Endodermal cell (in vitro differentiated cells): ENCODE data around the gene NAV2. TPM values are rescaled to one million over a fixed set of nuclear protein-coding genes. Genes with fewer than 3 reads are reported as not detected.

Experiments
- DNase-seq: peaks from one replicate; pipeline ENCODE4 v3.0.0-alpha.2; 2017
- H3K27ac ChIP-seq: 2 replicates; pipeline ENCODE4 v1.5.1; 2013; ENCODE audit warnings: mild to moderate bottlenecking, low read depth, low read length, moderate library complexity
- H3K27me3 ChIP-seq: 2 replicates; pipeline ENCODE4 v1.6.1; 2013; ENCODE audit warnings: mild to moderate bottlenecking, low read length, moderate library complexity; ENCODE audit not compliant: insufficient read depth, control insufficient read depth, poor library complexity, severe bottlenecking
- H3K36me3 ChIP-seq: 2 replicates; pipeline ENCODE4 v1.7.0; 2013; ENCODE audit warnings: mild to moderate bottlenecking, low read length, moderate library complexity; ENCODE audit not compliant: control insufficient read depth, insufficient read depth
- H3K4me1 ChIP-seq: one replicate; pipeline ENCODE4 v1.7.0; 2013; ENCODE audit warnings: low read length; ENCODE audit not compliant: control insufficient read depth, insufficient read depth
- H3K4me3 ChIP-seq: 2 replicates; pipeline ENCODE4 v1.5.1; 2013; ENCODE audit warnings: mild to moderate bottlenecking, low read length, moderate library complexity
- H3K9ac ChIP-seq: 2 replicates; pipeline ENCODE4 v1.6.1; 2013; ENCODE audit warnings: mild to moderate bottlenecking, low read length, moderate library complexity; ENCODE audit not compliant: poor library complexity, severe bottlenecking; ENCODE audit errors: extremely low read depth
- H3K9me3 ChIP-seq: 2 replicates; pipeline ENCODE4 v1.6.1; 2013; ENCODE audit warnings: mild to moderate bottlenecking, low read length, moderate library complexity; ENCODE audit not compliant: control insufficient read depth
- H3K27ac Mint-ChIP-seq: 2 replicates; pipeline ENCODE4 v1.8.0; 2020; ENCODE audit warnings: mixed read lengths
- H3K27me3 Mint-ChIP-seq: 2 replicates; pipeline ENCODE4 v1.8.0; 2021; ENCODE audit warnings: mild to moderate bottlenecking, mixed read lengths; ENCODE audit not compliant: insufficient read depth
- H3K36me3 Mint-ChIP-seq: 2 replicates; pipeline ENCODE4 v1.8.0; 2020; ENCODE audit warnings: low read depth, mixed read lengths
- H3K4me1 Mint-ChIP-seq: 2 replicates; pipeline ENCODE4 v1.8.0; 2020; ENCODE audit warnings: mixed read lengths
- H3K4me3 Mint-ChIP-seq: 2 replicates; pipeline ENCODE4 v1.8.0; 2020; ENCODE audit warnings: mild to moderate bottlenecking, moderate library complexity, mixed read lengths
- H3K9me3 Mint-ChIP-seq: 2 replicates; pipeline ENCODE4 v1.8.0; 2020; ENCODE audit warnings: mild to moderate bottlenecking, mixed read lengths
- CTCF ChIP-seq: fragments of 200-600 bp; sonication (generic); conservative IDR thresholded peaks from 2 replicates; pipeline ENCODE4 v1.5.0; 2021; ENCODE audit warnings: antibody characterized with exemption, mild to moderate bottlenecking
- WGBS, 2 experiments: methylation state at CpG; one replicate each; pipeline versions ENCODE4 v1.1.5 to v1.1.7; 2013; ENCODE audit warnings: missing lambda C conversion rate in 2 of 2, mixed read lengths in 1 of 2; ENCODE audit not compliant: insufficient coverage in 1 of 2, insufficient read length in 1 of 2; 5-methylcytosine and 5-hydroxymethylcytosine counted together
- total RNA-seq, 2 donors: library from RNA; stranded (reverse); fragmentation: NEBNext Ultra II Directional in 1 of 2; extraction: Animal tissue kit (Norgen Biotek cat#: 25700) in 1 of 2; gene quantifications; 2 replicates in 1 of 2; 3 replicates in 1 of 2; pipeline ENCODE4 v1.2.1, GENCODE V29; 2021

NAV2 gene
- total RNA-seq, 2 donors from 2014 or later = 37.1 to 42.4 TPM

GRCh38 chr11:19871531-19871930 lies 158.9 kb downstream of the NAV2 start:
- Mint-ChIP-seq H3K36me3 (no peaks in the 10 kb centered on the region), H3K27ac (no peak overlapping the region), H3K9me3 (no peaks in the 10 kb centered on the region), H3K4me1 (peaks cover 33% of the 10 kb centered on the region), H3K27me3 (no peaks in the 10 kb centered on the region), H3K4me3 (no peak overlapping the region)
- Histone ChIP-seq H3K4me3 (no peak overlapping the region), H3K9me3 (no peaks in the 10 kb centered on the region), H3K9ac (no peak overlapping the region), H3K36me3 (no peaks in the 10 kb centered on the region), H3K27me3 (no peaks in the 10 kb centered on the region), H3K27ac (no peak overlapping the region), H3K4me1 (peaks cover 22% of the 10 kb centered on the region)
- DNase-seq = no peak
- WGBS, 2 experiments = 84 to 100% methylated on average over 3 to 8 of the region's 8 CpGs
- no peak for TF ChIP-seq CTCF

- Mint-ChIP-seq H3K4me3 (no peak overlapping the region), H3K9me3 (no peaks in the 10 kb centered on the region), H3K36me3 (no peaks in the 10 kb centered on the region), H3K4me1 (peaks cover 32% of the 10 kb centered on the region), H3K27ac (no peak overlapping the region), H3K27me3 (no peaks in the 10 kb centered on the region)
- H3K27me3 ChIP-seq = no peaks in the 10 kb centered on the region
- no peaks in the 10 kb centered on the region for H3K9me3 ChIP-seq
- 82% methylated on average over 4 of the region's 4 CpGs; no CpG with 5 or more reads in 1 of the 2 experiments for WGBS, 2 experiments
- H3K9ac ChIP-seq = no peak overlapping the region
- H3K4me1 ChIP-seq = peaks cover 22% of the 10 kb centered on the region
- H3K36me3 ChIP-seq = no peaks in the 10 kb centered on the region
- no peak for TF ChIP-seq CTCF
- no peak overlapping the region for H3K27ac ChIP-seq
- no peak overlapping the region for H3K4me3 ChIP-seq
- peak; percentile 73 for DNase-seq
Measured at GRCh38 chr11:19872512-19873145, 160.0 kb downstream of the NAV2 start.

- Mint-ChIP-seq H3K36me3 (no peaks in the 10 kb centered on the region), H3K27ac (peak overlapping the region; percentile 75), H3K4me3 (no peak overlapping the region), H3K27me3 (no peaks in the 10 kb centered on the region), H3K4me1 (peaks cover 28% of the 10 kb centered on the region), H3K9me3 (no peaks in the 10 kb centered on the region)
- Histone ChIP-seq H3K4me3 (peak overlapping the region; percentile 47), H3K4me1 (peaks cover 22% of the 10 kb centered on the region), H3K27me3 (no peaks in the 10 kb centered on the region), H3K9me3 (no peaks in the 10 kb centered on the region), H3K27ac (no peak overlapping the region), H3K9ac (no peak overlapping the region), H3K36me3 (no peaks in the 10 kb centered on the region)
- no peak for TF ChIP-seq CTCF
- peak; percentile 72 for DNase-seq
- 0% methylated on average over 1 of the region's 1 CpG; no CpG with 5 or more reads in 1 of the 2 experiments for WGBS, 2 experiments
Measured at GRCh38 chr11:19873730-19874129, 161.1 kb downstream of the NAV2 start.
